Peyer's patch (tissue), 4 donors: ENCODE data around the gene ABCA7.

ENCODE experiments used
- CTCF ChIP-seq, 6 experiments: fragments of 450-650 bp in 4 of 6; fragments of 200-600 bp in 2 of 6; sonication (generic) in 1 of 6; IDR thresholded peaks; one replicate each; pipeline ENCODE4 v1.5.1; 2017 to 2019; ENCODE audit warnings: antibody characterized with exemption in 6 of 6, mild to moderate bottlenecking in 3 of 6, moderate library complexity in 1 of 6
- POLR2A ChIP-seq, 2 donors: fragments of 450-650 bp; IDR thresholded peaks; one replicate each; pipeline ENCODE4 v1.5.1; 2017; ENCODE audit warnings: antibody characterized with exemption in 2 of 2, mild to moderate bottlenecking in 2 of 2, moderate library complexity in 2 of 2

DNA sequence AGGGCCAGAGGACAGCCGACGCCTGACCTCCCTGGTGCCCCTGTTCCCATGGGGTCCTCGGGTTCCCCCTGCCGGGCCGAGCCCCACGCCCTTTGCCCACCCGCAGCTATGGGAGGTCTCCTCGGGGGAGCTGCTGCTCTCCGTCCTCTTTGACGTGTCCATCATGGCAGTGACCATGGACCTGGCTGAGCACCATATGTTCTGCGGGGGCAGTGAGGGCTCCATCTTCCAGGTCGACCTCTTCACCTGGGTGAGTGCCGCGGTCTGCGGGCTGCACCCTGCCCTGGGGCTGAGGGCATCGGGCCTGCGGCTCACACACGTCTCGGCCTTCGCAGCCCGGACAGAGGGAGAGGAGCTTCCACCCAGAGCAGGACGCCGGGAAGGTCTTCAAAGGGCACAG lies 49.2 kb upstream of the ABCA7 start:
- TF ChIP-seq CTCF (IDR thresholded peaks at IDR 0.05), result no peak
- no peak for TF ChIP-seq POLR2A (IDR thresholded peaks at IDR 0.05)
